Thymus (tissue), 11 donors: ENCODE measurements around the gene ZBTB3. TPM values are rescaled to one million over a fixed set of nuclear protein-coding genes. Genes with fewer than 3 reads are reported as not detected.

Source experiments
- DNase-seq, 9 donors: peaks; one replicate each; pipeline ENCODE4 v3.0.0-alpha.2; 2013; ENCODE audit warnings: low spot score in 9 of 9, low read depth in 6 of 9, missing footprints in 1 of 9
- H3K27ac ChIP-seq, 2 donors: one replicate each; pipeline ENCODE4 v1.5.1; 2013; ENCODE audit warnings: control low read depth in 1 of 2, low read depth in 1 of 2, low read length in 1 of 2, mild to moderate bottlenecking in 1 of 2, moderate library complexity in 1 of 2
- H3K27me3 ChIP-seq, 2 donors: one replicate each; pipeline ENCODE4 v1.5.1; 2013; ENCODE audit warnings: low read length in 1 of 2; ENCODE audit not compliant: control insufficient read depth in 2 of 2, insufficient read depth in 1 of 2
- H3K36me3 ChIP-seq, 2 donors: one replicate each; pipeline ENCODE4 v1.5.1; 2013; ENCODE audit warnings: low read length in 1 of 2, mild to moderate bottlenecking in 1 of 2, moderate library complexity in 1 of 2; ENCODE audit not compliant: control insufficient read depth in 2 of 2, insufficient read depth in 2 of 2
- H3K4me1 ChIP-seq, 2 donors: one replicate each; pipeline ENCODE4 v1.5.1; 2013; ENCODE audit warnings: low read length in 2 of 2; ENCODE audit not compliant: control insufficient read depth in 2 of 2, insufficient read depth in 2 of 2
- H3K4me3 ChIP-seq, 2 donors: one replicate each; pipeline ENCODE4 v1.5.1; 2013; ENCODE audit warnings: low read length in 2 of 2, control low read depth in 1 of 2, mild to moderate bottlenecking in 1 of 2
- H3K9me3 ChIP-seq, 2 donors: one replicate each; pipeline ENCODE4 v1.5.1; 2013; ENCODE audit warnings: low read length in 1 of 2, mild to moderate bottlenecking in 1 of 2; ENCODE audit not compliant: control insufficient read depth in 2 of 2, insufficient read depth in 1 of 2
- WGBS: extraction: QIAGEN DNeasy Blood & Tissue Kit; methylation state at CpG from one replicate; pipeline ENCODE4 v1.1.7; 2013; 5-methylcytosine and 5-hydroxymethylcytosine counted together
- polyA plus RNA-seq: library from polyadenylated mRNA; stranded (reverse); fragments of 200-250 nt; gene quantifications from one replicate; pipeline ENCODE4 v1.2.3, GENCODE V29; 2013
- total RNA-seq: library from RNA; stranded (reverse); fragments of 120-200 nt; gene quantifications from one replicate; pipeline ENCODE4 v1.2.4, GENCODE V29; 2013
- donor health status: healthy.

ZBTB3 gene
- total and polyA plus RNA-seq, 2 donors: 7.7 to 8.9 TPM

DNA sequence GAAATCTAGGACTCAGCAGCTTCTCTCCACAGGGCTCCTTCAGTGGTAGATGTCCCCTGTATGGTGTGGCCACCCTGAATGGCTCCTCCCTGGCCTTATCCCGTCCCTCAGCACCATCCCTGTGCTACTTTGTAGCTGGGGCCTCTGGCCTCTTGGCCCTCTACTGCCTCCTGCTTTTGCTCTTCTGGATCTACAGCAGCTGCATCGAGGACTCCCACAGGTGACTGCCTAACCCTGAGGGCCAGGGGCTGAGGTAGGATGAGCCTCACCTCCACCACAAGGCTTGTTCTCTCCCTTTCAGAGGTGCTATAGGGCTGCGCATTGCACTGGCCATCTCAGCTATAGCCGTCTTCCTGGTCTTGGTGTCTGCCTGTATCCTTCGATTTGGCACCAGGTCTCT, 35.0 kb upstream of the ZBTB3 start:
- no peak overlapping the region for H3K4me3 ChIP-seq
- 94% methylated on average over 5 of the region's 5 CpGs for WGBS
- H3K4me1 ChIP-seq: peaks cover 4 to 39% of the 10 kb centered on the region in 2 donors
- H3K9me3 ChIP-seq: no peaks in the 10 kb centered on the region
- H3K27me3 ChIP-seq: no peaks in the 10 kb centered on the region
- H3K36me3 ChIP-seq: peaks cover 25 to 51% of the 10 kb centered on the region in 2 donors
- H3K27ac ChIP-seq: peak overlapping the region in 1 of 2 donors; percentile 11
- DNase-seq: no peak

DNA sequence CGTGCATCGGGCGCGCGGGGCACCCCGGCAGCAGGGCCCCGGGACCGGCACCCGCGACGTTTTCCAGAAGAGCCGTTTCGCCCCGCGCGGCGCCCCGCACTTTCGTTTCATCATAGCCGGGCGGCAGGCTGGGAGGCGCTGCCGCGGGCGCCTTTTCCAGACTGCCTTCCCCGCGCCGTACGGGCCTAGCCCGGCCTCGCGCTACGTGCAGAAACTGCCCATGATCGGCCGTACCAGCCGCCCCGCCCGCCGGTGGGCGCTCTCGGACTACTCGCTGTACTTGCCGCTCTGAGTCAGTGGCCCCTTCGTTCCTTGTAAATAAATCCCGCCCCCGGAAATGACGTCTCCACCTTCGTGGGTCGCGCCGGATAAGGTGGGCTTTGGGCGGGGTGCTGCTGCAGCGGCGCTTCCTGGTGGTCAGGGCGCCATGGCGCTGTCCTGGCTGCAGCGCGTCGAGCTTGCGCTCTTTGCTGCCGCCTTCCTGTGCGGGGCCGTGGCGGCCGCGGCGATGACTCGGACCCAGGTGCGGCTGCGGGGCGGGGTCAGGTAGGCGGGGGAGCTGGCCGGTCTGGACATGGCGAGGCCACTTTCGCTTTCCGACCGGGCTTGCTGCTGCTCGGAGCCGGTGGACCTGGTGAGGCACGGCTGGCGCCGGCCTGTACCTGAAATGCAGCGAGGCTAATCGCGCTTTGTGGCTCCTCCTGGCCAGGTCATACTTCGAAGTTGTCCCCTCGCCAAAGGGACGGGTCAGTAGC, 33.2 kb upstream of the ZBTB3 start, which contains the start of gene TMEM179B:
Gene TMEM179B, plus strand, starts transcription at position 398 of the 755 bp plus-strand sequence. Its CDS starts 30 bp downstream, at position 428.
- Histone ChIP-seq H3K27me3 (no peaks in the 10 kb centered on the region), H3K4me3 (peak within 1 kb of the TSS; percentile 93 to 99), H3K9me3 (no peaks in the 10 kb centered on the region), H3K36me3 (peaks cover 25 to 41% of the 10 kb centered on the region in 2 donors), H3K27ac (peak within 1 kb of the TSS; percentile 96 to 98), H3K4me1 (peaks cover 1 to 35% of the 10 kb centered on the region in 2 donors)
- DNase-seq: peak; percentile 96 to 100 (median 99)
- under 1% methylated on average over 88 of the region's 88 CpGs for WGBS

DNA sequence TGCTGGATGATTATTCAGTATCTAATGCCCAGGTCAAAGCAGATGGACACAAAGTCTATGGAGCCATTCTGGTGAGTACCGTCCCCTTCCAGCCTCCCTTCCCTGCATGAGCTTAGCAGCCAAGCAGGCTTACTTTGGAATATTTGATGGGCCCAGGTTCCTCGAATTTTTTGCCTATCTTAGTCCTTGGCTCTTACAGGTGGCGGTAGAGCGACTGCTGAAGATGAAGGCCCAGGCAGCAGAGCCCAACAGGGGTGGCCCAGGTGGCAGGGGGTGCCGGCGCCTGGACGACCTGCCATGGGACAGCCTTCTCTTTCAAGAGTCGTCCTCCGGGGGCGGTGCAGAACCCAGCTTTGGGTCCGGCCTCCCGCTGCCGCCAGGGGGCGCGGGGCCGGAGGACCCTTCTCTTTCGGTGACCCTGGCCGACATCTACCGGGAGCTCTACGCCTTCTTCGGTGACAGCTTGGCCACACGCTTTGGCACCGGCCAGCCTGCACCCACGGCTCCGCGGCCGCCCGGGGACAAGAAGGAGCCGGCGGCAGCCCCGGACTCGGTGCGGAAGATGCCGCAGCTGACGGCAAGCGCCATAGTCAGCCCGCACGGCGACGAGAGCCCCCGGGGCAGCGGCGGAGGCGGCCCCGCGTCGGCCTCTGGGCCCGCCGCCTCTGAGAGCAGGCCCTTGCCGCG, 32.5 kb upstream of the ZBTB3 start:
- WGBS: 2% methylated on average over 51 of the region's 51 CpGs
- Histone ChIP-seq H3K27ac (peak overlapping the region; percentile 96 to 98), H3K27me3 (no peaks in the 10 kb centered on the region), H3K4me3 (peak overlapping the region; percentile 93 to 99), H3K9me3 (no peaks in the 10 kb centered on the region), H3K4me1 (peaks cover 0 to 32% of the 10 kb centered on the region in 2 donors), H3K36me3 (peaks cover 30 to 44% of the 10 kb centered on the region in 2 donors)
- DNase-seq: peak in 8 of 9 donors; percentile 62 to 92 (median 82)

DNA sequence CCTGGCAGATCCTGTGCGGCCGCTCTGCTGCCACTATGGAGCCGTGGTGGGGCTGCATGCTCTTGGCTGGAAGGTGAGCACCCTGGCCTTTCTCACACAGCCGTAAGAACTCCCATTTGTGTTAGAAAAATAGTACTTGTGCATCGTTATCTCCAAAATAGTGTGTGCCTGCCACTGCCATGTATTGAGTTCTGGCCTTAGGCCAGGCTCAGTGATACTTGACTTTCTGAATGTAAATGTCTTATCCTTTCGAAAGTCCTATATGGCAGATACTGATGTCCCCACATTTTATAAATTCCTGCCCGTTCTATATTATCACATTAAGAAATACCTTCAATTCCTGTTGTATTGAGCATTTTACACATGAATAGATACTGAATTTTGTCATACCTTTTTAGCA, 28.8 kb upstream of the ZBTB3 start:
- no peak for DNase-seq
- H3K4me1 ChIP-seq: peaks cover 0 to 6% of the 10 kb centered on the region in 2 donors
- H3K36me3 ChIP-seq: peaks cover 23 to 42% of the 10 kb centered on the region in 2 donors
- H3K9me3 ChIP-seq: no peaks in the 10 kb centered on the region
- WGBS: 98% methylated on average over 7 of the region's 7 CpGs
- no peaks in the 10 kb centered on the region for H3K27me3 ChIP-seq
- H3K4me3 ChIP-seq: no peak overlapping the region
- no peak overlapping the region for H3K27ac ChIP-seq

DNA sequence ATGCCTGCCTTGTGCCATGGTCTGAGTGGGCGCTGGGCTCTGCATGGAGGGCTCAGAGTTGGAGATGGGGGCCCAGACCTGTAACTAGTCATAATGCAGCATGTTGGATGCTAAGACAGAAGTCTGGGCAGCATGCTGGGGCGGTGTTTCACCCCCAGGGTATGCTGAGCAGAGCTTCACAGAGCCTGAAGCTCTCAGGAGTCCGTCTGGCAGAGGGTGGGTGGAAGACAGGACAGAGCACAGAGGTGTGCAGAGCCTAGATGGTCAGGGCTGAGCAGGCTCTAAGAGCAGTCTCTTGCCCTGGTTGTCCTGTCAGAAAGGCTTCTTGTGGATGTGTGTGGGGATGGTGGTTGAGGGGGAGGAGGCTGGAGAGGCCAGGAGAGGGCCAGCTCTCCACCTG, 24.5 kb upstream of the ZBTB3 start:
- H3K4me1 ChIP-seq: no peaks in the 10 kb centered on the region
- H3K36me3 ChIP-seq: peaks cover 49 to 53% of the 10 kb centered on the region in 2 donors
- no peak overlapping the region for H3K27ac ChIP-seq
- H3K9me3 ChIP-seq: no peaks in the 10 kb centered on the region
- 97% methylated on average over 3 of the region's 3 CpGs for WGBS
- no peak for DNase-seq
- no peaks in the 10 kb centered on the region for H3K27me3 ChIP-seq
- no peak overlapping the region for H3K4me3 ChIP-seq

DNA sequence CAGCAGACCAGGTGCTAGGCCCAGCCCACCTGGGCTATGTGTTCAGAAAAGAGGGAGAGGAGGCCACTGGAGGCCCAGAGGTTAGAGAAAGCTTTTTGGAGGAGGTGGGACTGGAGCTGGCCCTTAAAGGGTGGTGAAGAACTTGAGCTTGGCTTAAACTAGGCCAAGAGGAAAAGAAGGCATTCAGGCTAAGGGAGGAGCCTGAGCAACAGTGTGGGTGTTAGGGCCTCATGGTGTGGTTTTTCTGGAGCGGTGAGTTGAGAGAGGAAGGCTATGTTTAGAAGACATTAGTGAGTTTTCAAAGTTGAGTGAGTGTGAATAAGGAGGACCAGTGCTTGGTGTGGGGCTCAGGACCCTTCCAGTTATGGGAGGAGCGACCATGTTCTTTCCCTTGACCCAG, 23.4 kb upstream of the ZBTB3 start:
- Histone ChIP-seq H3K4me1 (peaks cover 0 to under 1% of the 10 kb centered on the region in 2 donors), H3K27ac (no peak overlapping the region), H3K4me3 (no peak overlapping the region), H3K27me3 (no peaks in the 10 kb centered on the region), H3K36me3 (peaks cover 45 to 49% of the 10 kb centered on the region in 2 donors), H3K9me3 (no peaks in the 10 kb centered on the region)
- WGBS: 97% methylated on average over 2 of the region's 2 CpGs
- no peak for DNase-seq

DNA sequence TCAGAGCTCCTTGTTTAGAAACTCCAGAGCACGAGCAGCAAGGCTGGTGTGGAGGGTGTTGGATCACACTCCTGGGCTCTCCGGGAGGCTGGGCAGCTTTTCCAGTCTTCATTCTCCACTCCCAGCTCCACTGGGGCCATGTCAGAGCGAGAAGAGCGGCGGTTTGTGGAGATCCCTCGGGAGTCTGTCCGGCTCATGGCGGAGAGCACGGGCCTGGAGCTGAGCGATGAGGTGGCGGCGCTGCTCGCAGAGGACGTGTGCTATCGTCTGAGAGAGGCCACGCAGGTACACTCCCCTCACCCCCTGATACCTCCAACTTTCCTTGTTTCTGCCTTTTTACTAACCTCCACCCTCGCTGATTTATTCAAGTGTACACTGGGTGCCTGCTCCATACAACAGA, 21.7 kb upstream of the ZBTB3 start:
- Histone ChIP-seq H3K4me3 (no peak overlapping the region), H3K27ac (no peak overlapping the region), H3K36me3 (peaks cover 38 to 42% of the 10 kb centered on the region in 2 donors), H3K27me3 (no peaks in the 10 kb centered on the region), H3K4me1 (peaks cover 5 to 11% of the 10 kb centered on the region in 2 donors), H3K9me3 (no peaks in the 10 kb centered on the region)
- WGBS: 98% methylated on average over 17 of the region's 17 CpGs
- DNase-seq: no peak

DNA sequence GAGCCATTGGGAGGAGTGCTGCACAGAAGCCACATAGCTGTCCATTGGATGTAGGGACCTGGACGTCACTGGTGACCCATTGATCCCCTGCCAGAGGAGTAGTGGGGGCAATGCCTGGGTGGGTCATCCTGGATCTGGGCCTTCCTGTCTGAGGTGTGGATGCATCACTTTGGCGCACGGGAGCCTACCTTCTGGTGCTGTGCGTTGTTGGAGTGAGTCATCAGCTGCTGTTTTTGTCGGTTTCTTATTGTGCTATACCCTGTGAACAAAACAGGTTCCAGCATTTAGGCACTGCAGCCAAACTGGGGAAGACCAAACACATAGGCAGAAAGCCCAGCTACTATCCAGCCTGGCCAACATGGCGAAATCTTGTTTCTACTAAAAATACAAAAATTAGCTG, 20.4 kb upstream of the ZBTB3 start:
- H3K4me3 ChIP-seq: no peak overlapping the region
- no peak for DNase-seq
- peaks cover 34 to 38% of the 10 kb centered on the region in 2 donors for H3K36me3 ChIP-seq
- H3K9me3 ChIP-seq: no peaks in the 10 kb centered on the region
- H3K27ac ChIP-seq: no peak overlapping the region
- 97% methylated on average over 6 of the region's 6 CpGs for WGBS
- H3K27me3 ChIP-seq: no peaks in the 10 kb centered on the region
- peaks cover 5 to 22% of the 10 kb centered on the region in 2 donors for H3K4me1 ChIP-seq
